Dermis blood vessel endothelial cell (primary cell): ENCODE results near the gene PTPRD. TPM values are rescaled to one million over a fixed set of nuclear protein-coding genes. Genes with fewer than 3 reads are reported as not detected.
"Not testable (repeated sequence)": the region's sequence is repeated elsewhere in the genome, so short reads cannot be mapped to it uniquely, and the experiment has no call there.

Experiments used
- DNase-seq: peaks from one replicate; pipeline ENCODE4 v3.0.0; 2010
- total RNA-seq: library from RNA; depleted of rRNA; stranded (reverse); fragments of >200 nt; gene quantifications from 2 replicates; pipeline ENCODE4 v1.2.3, GENCODE V29; 2014

The PTPRD gene
- total RNA-seq, 1 donor from 2014 or later = 3.2 TPM

DNA sequence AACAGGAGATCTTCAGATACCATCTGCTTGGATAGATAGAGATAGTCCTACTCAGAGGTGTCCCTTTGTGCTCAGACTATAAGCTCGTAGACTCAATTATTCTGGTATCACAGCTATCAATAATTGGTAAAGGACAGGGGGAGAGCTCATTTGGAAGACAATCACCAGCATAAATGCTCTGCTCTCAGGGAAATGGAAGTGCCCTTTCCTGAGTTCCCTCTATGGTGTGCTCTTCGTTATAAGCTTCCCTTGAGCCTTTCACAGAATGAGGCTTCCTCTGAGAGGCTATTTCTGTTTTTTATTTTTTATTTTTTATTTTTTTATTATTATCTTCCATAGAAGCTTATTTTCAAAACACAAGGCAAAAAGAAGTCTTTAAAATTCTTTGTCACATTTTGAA is 1657.5 kb downstream of the PTPRD start:
- no peak for DNase-seq

GRCh38 chr9:8946461-8946860 is 1666.3 kb downstream of the PTPRD start:
- DNase-seq = no peak

DNA sequence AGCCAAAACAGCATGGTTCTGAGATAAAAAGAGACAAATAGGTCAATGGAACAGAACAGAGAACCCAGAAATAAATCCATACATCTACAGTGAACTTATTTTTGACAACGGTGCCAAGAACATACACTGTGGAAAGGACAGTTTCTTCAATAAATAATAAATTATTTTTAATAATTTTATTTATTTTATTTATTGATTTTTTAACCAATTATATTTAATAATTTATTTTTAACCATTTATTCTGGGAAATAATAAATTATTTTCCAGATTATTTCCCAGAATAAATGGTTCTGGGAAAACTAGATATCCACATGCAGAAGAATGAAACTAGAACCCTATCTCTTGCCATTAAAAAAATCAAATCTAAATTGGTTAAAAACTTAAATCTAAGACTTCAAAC is 1669.4 kb downstream of the PTPRD start:
- no peak for DNase-seq

GRCh38 chr9:8940650-8941049 is 1672.2 kb downstream of the PTPRD start:
- DNase-seq = no peak

DNA sequence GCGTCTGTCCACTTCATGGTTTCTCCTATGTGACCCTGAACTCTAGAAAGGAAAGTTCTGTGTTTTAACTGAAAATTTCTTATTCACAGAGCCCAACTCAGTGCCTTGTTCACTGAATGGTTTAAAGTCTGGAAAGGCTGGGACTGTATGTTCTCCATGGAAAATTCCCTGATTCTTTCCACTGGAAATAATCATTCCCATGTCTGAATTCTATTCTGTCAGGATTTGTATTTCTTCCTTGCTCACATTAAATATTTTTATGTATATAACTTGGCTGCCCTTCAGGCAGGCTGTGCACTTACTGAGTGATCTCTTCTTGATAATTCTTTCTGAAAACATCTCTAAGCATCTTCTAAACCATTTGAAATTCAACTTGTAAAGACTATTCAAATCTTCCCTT is 1686.3 kb downstream of the PTPRD start:
- no peak for DNase-seq

GRCh38 chr9:8924562-8924961 is 1688.2 kb downstream of the PTPRD start:
- no peak for DNase-seq

DNA sequence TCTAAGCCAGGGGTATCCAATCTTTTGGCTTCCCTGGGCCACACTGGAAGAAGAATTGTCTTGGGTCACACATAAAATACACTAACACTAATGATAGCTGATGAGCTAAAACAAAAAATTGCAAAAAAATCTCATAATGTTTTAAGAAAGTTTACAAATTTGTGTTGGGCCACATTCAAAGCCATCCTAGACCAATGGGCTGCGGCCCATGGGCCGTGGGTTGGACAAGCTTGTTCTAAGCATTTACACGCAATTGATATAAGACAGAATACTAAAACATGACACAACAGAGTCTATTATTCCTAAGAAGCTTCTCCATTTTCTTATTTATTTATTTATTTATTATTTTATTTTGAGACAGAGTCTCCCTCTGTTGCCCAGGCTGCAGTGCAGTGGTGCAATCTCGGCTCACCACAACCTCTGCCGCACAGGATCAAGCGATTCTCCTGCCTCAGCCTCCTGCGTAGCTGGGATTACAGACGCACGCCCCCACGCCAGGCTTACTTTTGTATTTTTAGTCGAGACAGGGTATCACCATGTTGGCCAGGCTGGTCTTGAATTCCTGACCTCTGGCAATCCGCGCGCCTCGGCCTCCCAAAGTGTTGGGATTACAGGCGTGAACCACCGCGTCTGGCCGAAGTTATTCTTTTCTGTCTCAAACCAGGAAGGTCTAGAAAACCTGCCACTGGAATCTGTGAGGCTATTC is 1692.2 kb downstream of the PTPRD start:
- DNase-seq = not testable (repeated sequence)

- DNase-seq = no peak
Observed at GRCh38 chr9:8917956-8918739, 1694.7 kb downstream of the PTPRD start.

DNA sequence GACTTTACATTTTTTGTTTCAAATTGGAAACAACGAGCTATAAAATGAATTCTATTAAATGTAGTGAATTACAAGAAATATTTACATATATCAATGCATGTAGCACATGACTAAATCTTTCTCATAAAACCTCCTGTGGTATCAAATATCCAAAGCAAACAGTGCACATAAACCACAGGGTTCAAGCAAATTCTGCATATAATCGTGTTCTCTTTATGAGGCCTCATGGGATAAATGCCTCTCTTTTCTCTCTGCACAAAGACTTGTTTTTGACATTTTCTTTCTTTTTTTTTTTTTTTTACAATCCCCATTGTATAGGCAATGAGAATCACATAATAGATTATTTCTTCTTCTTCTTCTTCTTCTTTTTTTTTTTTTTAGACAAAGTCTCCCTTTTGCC is 1696.0 kb downstream of the PTPRD start:
- no peak for DNase-seq

DNA sequence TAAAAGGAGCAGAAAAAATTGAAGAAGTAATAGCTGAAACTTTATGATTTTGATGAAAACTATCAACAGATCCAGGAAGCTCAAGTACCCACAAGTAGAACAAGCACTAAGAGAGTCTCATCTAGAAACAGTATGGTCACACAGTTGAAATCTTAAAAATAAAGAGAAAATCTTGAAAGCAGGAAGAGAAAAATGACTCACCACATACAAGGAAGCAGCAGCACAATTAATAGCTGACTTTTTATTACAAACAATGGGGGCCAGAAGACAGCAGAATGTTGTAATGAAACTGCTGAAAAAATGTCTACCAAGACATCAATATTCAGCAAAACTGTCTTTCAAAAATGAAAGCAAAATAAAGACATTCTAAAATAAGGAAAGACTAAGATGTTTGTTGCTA is 1704.9 kb downstream of the PTPRD start:
- peak; percentile 45 for DNase-seq

- DNase-seq = no peak
Observed at GRCh38 chr9:8905731-8906130, 1707.1 kb downstream of the PTPRD start.

DNA sequence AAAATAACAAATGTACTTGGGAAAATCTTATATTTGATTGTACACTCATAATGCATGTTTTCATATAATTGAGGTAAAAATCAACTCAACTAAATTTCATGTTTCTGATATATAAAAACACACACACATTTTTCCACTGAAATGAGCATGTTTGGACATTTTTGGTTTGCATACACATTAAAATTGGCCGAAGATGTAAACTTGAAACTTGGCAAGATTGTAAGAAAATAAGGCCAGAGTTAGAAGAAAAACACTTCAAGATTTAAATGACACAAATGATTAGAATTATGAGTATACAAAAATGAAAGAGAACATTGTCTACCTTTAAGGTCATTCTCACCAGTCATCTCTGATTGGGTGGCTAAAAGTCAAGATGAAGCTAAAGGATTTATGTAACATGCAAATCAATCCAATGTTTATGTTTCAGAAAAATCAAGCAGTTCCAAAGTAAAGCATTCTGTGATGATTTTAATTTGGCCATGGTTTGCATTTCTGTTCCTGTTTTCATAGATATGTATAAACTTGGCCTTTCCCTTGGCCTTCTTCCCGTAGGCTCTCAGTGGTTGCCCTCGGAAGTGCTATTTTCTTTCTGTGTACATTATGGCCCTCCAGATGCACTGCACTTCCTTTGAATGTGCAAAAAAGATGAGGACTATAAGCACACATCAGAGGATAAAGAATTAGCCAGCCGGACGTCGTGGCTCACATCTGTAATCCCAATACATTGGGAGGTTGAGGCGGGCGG is 1707.9 kb downstream of the PTPRD start:
- no peak for DNase-seq

DNA sequence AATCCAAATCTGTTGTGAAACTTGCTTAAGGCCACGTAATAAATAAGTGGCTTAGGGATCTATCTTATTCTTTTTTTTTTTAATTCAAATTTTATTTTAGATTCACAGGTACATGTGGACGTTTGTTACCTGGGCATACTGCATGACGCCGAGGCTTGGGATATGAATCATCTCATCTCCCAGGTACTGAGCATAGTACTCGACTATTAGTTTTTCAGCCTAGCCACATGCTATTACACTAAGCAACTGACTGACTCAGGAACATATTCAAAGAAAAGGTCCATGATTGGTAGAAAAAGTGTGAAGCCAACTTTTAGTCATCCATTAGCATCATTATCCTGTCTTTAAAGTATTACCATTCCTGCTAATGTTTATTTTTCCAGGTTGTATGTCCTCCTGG is 1709.7 kb downstream of the PTPRD start:
- no peak for DNase-seq

DNA sequence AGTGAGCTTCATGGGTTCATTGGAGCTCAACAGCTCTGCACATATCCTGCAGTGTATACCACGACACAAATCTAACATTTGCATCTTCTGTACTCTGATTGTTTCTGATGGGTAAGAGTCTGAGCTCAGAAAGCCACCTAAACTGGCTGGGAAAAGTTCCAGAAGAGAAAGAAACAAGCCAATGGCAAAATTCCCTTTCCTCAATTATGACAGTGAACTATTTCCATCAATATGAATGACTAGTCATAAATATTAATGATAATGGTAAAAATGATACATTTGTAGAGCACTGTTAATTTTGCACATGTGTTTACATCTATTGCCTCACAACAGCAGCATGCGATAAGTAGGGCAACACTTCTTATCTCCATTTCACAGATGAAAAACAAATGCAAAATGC is 1711.7 kb downstream of the PTPRD start:
- DNase-seq = no peak

GRCh38 chr9:8899511-8899910 is 1713.3 kb downstream of the PTPRD start:
- DNase-seq = no peak

DNA sequence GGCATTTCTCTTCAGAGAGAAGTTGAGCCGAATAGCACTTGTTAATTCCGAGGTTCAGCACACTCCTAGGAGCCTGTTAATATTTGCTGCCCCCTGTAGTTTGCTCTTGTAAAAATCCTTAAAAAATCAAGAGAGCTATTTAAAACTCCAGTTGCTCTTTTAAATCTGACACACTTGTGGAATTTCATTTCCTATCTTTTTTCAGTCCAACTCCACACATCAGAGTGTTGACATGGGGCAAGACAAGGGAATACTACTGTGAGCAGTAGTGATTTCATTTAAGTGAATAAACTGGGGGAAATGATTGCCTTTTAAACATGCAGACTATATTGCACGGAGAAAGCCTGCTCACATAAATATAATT is 1717.0 kb downstream of the PTPRD start:
- peak; percentile 68 for DNase-seq

- DNase-seq = no peak
Observed at GRCh38 chr9:8895106-8895860, 1717.5 kb downstream of the PTPRD start.

- no peak for DNase-seq
Observed at GRCh38 chr9:8890695-8891094, 1722.1 kb downstream of the PTPRD start.

DNA sequence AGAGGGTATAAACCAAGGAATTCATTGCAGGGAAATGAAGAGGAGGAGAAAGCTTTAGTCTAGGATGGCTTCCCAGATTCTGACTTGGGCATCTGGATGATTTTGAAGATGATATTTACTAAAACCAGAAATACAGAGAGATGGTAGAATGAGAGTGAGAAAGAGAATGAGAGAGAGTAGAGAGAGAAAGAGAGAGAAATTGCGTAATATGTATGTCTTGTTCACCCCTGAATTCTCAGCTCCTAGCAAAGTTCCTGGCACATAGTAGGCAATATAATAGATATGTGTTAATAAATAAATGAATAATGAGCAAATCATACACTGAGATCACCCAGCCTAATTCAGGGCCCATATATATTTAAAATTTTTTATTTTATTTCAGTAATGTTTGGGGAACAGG is 1723.7 kb downstream of the PTPRD start:
- DNase-seq = no peak

DNA sequence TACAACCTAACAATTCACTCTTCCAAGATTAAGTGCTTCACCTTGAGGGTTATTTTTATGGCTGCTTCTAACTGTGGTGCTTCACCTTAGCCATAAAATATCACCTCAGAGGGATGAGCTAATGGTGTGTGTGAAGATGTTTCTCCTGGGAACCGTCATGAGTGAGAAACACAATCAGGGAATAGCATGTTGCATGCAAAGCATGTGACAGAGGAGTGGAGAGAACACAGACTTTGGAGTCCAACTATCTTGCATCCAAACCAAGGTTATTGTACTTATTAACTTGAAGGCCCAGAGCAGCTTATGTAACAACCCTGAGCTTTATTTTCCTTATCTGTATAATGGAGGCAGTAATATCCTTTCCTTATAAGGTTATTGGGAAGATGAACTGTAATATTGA is 1724.2 kb downstream of the PTPRD start:
- DNase-seq = no peak

- DNase-seq = no peak
Observed at GRCh38 chr9:8887369-8887768, 1725.4 kb downstream of the PTPRD start.

GRCh38 chr9:8883321-8883720 is 1729.5 kb downstream of the PTPRD start:
- DNase-seq = no peak

GRCh38 chr9:8880060-8880459 is 1732.7 kb downstream of the PTPRD start:
- no peak for DNase-seq
